NCI-H2196 treated with DMSO at 0.1 percent for 48 hours (cell line): ENCODE measurements around the gene ALOX15B.

Experiments
- DNase-seq: peaks from one replicate; lab custom pipeline; 2025; ENCODE audit not compliant: unreplicated experiment; lab: John Stamatoyannopoulos, UW

The ALOX15B gene

GRCh38 chr17:8038954-8039610 lies at the start of gene ALOX15B:
ALOX15B (plus strand) TSS chr17:8039059; CDS start chr17:8039156, 97 bp downstream.
- no peak for DNase-seq

GRCh38 chr17:7989781-7990655 lies 48.8 kb upstream of the ALOX15B start:
- DNase-seq = peak; percentile 12

DNA sequence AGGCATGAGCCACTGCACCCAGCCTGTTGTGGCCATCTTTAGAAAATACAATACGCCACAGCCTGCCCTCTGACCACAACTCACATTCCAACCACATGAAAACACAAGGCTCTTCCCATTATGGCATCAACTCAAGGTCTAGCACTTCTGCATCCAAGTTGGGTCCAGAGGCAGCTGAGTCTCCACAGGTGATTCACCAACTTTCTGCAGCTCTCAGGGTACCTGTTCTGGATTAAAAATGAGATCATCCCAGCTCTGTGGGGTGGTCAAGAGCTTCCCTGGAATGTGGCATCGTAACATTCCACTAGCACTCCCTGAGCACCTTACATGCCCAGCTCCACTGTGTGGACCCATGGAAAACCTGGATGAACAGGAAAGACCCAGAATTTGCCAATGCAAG lies 46.3 kb upstream of the ALOX15B start:
- DNase-seq = no peak

DNA sequence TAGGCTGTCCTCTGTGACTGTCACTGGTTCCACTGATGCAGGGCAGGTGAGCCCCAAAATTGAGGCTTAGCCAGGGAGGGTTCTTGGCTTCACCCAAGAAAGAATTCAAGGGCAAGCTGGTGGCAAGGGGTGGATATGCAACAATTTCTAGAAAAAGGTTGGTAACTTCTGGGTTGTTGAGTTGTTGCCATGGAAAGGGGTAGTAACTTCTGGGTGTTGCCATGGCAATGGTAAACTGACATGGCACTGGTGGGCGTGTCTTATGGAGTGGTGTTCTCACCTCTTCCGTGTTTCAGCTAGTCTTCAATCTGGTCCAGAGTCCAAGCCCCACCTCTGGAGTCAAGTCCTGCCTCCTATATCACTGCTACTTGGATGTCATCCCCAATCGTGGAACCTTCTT lies 45.9 kb upstream of the ALOX15B start:
- no peak for DNase-seq

DNA sequence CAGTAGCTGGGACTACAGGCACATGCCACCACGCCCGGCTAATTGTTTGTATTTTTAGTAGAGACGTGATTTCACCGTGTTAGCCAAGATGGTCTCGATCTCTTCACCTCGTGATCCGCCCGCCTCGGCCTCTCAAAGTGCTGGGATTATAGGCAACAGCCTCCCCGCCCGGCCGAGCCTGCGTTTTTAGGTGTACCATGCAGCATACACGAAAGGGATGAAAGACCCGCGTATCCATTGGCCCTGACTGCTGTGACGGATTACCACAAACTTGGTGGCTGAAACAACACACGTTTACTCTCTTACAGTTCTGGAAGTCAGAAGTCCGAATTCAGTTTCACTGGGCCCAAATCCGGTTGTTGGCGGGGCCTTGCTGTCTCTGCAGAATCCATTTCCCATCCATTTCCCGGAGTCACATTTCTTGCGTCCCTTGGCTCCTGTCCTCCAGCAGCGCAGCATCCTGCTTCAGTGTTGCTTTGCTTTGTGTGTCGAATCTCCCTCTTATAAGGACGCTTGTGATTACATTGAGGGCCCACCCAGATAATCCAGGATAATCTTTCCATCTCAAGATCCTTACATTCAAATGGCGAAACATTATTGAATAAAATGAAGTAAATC lies 44.8 kb upstream of the ALOX15B start:
- no peak for DNase-seq

DNA sequence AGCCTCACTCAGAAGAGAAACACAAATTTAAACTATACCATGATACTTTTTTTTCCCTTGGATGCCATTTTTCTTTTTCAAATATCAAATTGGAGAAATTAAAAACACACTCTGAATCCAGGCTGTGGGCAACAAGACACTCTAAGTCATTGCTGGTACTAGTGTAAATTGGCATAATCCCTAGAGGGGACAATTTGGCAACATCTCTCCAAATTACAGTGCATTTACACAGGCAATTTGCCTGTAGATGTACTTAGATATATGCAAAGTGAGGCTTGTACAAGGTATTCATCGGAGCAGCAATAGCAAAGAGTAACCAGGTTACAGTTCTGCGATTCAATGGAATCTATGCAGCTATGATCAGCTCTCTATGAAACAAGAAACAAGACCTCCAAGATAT lies 43.1 kb upstream of the ALOX15B start:
- no peak for DNase-seq

- no peak for DNase-seq
These were observed 41.7 kb upstream of the ALOX15B start for GRCh38 chr17:7997186-7997585.

- DNase-seq = no peak
These were observed 36.7 kb upstream of the ALOX15B start, which contains the start of gene GUCY2D for GRCh38 chr17:8001976-8002720. GUCY2D (plus strand) TSS chr17:8002615; CDS start chr17:8003048, 433 bp downstream.

DNA sequence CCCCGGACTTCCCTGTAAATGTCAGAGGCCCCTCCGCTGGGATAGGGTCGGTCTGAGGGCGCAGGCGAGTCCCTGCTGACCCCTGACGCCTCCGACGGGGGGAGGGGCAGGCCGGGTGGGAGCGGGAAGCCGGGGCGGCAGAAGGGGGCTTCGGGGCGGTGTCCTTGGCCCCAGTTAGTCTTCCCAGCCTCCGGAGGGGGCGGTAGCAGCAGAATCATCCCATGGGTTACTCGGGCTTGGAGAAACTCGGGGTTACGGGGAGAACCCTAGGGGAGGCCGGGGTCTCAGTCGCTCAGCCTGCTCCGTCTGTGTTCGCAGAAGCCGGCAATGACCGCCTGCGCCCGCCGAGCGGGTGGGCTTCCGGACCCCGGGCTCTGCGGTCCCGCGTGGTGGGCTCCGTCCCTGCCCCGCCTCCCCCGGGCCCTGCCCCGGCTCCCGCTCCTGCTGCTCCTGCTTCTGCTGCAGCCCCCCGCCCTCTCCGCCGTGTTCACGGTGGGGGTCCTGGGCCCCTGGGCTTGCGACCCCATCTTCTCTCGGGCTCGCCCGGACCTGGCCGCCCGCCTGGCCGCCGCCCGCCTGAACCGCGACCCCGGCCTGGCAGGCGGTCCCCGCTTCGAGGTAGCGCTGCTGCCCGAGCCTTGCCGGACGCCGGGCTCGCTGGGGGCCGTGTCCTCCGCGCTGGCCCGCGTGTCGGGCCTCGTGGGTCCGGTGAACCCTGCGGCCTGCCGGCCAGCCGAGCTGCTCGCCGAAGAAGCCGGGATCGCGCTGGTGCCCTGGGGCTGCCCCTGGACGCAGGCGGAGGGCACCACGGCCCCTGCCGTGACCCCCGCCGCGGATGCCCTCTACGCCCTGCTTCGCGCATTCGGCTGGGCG lies 35.9 kb upstream of the ALOX15B start:
- DNase-seq = no peak

- no peak for DNase-seq
These were observed 35.2 kb upstream of the ALOX15B start for GRCh38 chr17:8003594-8004181.

DNA sequence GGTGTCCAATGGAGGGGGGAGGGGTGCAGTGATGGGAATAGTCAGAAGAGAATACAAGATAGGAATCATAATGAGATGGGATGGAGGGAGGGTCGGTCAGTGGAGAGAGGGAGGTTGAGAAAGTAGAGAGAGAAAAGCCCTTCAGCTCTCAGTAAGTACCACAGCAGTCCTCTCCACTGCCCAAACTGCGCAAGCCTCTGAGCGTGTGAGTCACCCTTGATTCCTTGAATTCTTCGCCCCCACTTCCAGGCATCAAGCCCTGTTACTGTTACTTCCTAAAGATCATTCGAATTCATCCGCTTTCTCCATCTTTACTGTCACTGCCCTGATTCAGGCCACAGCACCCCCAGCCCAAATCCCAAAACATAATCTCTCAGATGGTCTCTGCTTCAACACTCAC lies 34.0 kb upstream of the ALOX15B start:
- no peak for DNase-seq

- DNase-seq = no peak
These were observed 33.5 kb upstream of the ALOX15B start for GRCh38 chr17:8005357-8005756.

- no peak for DNase-seq
These were observed 32.7 kb upstream of the ALOX15B start for GRCh38 chr17:8005967-8006730.

GRCh38 chr17:8006836-8007680 lies 31.8 kb upstream of the ALOX15B start:
- DNase-seq = no peak

- no peak for DNase-seq
These were observed 31.0 kb upstream of the ALOX15B start for GRCh38 chr17:8007836-8008235.

- DNase-seq = no peak
These were observed 26.7 kb upstream of the ALOX15B start for GRCh38 chr17:8012045-8012580.

DNA sequence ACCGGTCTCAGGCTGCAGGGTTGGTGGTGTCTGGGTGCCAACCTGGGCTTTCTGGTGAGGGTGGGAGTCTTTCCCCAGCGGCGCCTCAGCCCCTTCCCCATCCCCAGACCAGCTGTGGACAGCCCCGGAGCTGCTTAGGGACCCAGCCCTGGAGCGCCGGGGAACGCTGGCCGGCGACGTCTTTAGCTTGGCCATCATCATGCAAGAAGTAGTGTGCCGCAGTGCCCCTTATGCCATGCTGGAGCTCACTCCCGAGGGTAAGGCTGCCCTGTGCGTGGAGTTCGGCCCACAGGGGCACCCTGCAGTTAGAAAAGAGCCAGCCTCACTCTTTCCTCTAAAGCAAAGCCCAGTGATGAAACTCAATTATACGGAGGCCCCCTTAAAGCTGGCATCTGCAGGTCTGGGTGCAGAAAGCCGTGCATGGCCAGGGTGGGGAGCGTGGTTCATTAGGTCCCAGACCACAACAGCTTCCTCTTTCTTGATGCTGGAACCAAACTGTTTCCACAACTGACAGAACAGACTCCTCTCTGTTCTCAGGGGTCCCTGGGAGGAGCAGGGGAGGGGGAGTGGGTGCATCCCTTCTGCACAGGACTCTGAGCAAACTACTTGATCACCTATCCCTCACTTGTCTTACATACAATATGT lies 25.7 kb upstream of the ALOX15B start:
- no peak for DNase-seq
